ENCODE measurements around the gene LUZP1. TPM values are rescaled to one million over a fixed set of nuclear protein-coding genes. Genes with fewer than 3 reads are reported as not detected.

Gene LUZP1
- total and polyA plus RNA-seq, 10 of the 15 experiments (the other 5 are each of a cell fraction or from before 2014, with no cell fraction given): 11.3 to 28.2 (median 17.3) TPM

DNA sequence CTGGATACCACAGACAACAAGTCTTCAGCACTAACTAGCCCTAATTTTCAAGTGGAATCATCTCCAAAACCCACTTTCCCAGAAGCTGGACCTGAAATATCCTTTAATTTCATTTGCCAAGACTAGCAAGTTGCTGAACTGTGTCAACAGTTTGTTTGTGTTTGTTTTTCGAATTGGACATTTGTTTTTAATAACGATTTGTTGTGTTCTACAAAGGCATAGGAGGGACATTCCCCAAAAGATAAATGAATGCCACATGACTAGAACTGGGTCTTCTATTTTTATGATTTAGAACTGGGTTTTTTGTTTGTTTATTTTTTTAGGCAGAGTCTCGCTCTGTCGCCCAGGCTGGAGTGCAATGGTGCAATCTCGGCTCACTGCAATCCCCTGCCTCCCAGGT is 17.9 kb downstream of the LUZP1 start:
- Histone ChIP-seq H2AFZ (ENCODE audit: control insufficient read depth, low read depth, low read length) (no peak overlapping the region), H3K36me3 (ENCODE audit: control insufficient read depth in 2 of 2, insufficient read depth in 2 of 2, low read length in 1 of 2) (peaks cover 0 to 3% of the 10 kb centered on the region in 2 experiments; a peak in 1 of 4 replicates), H3K79me2 (ENCODE audit: control insufficient read depth, insufficient read depth, low read length) (peaks cover 8% of the 10 kb centered on the region), H3K9ac (ENCODE audit: control insufficient read depth, insufficient read depth, low read length) (no peak overlapping the region), H3K27ac (ENCODE audit: control insufficient read depth, insufficient read depth) (no peak overlapping the region), H3K4me2 (ENCODE audit: control insufficient read depth, insufficient read depth) (no peak overlapping the region), H3K4me3 (no peak overlapping the region), H3K4me1 (ENCODE audit: control insufficient read depth, insufficient read depth, low read length) (peaks cover 1% of the 10 kb centered on the region; the same call in 1 of the 2 replicates), H3K27me3 (replicated peaks in 1 of 2; ENCODE audit: control insufficient read depth in 2 of 2, insufficient read depth in 2 of 2, low read length in 1 of 2) (no peaks in the 10 kb centered on the region), H4K20me1 (ENCODE audit: control insufficient read depth, insufficient read depth) (no peaks in the 10 kb centered on the region), H3K9me3 (replicated peaks; ENCODE audit: control insufficient read depth, insufficient read depth, low read length) (no peaks in the 10 kb centered on the region)
- ChIA-PET RAD21 (ENCODE audit: unreplicated experiment) (interaction anchor here (0.6 kb wide), 1 partner anchor 194 kb away, joined by 3 read pairs; the partner anchor contains the start of gene HNRNPR), SMC1A (ENCODE audit: uncharacterized antibody, unreplicated experiment) (interaction anchor here (0.9 to 2.0 kb wide), 8 partner anchors 9 to 51 kb away, joined by 3 to 11 read pairs (median 4); no protein-coding TSS in a partner anchor), POLR2A (interaction anchor here (1.3 kb wide), 1 partner anchor 28 kb away, joined by 3 read pairs; no protein-coding TSS in a partner anchor), CTCF (interaction anchor here (0.6 to 3.8 kb wide), 4 partner anchors 32 to 382 kb away, joined by 3 to 17 read pairs (median 4); no protein-coding TSS in a partner anchor)
- 98% methylated on average over 5 of the region's 5 CpGs for WGBS (ENCODE audit: insufficient coverage, insufficient replicate concordance, low lambda C conversion rate, missing lambda C conversion rate)
- FAIRE-seq (no peak), ATAC-seq (no peak), DNase-seq (ENCODE audit: low read depth, low spot score) (no peak)
- no peak for TF ChIP-seq NFYA (IDR thresholded peaks at IDR 0.05; ENCODE audit: borderline replicate concordance, low read depth, low read length)
- TF ChIP-seq, protein P1, sequence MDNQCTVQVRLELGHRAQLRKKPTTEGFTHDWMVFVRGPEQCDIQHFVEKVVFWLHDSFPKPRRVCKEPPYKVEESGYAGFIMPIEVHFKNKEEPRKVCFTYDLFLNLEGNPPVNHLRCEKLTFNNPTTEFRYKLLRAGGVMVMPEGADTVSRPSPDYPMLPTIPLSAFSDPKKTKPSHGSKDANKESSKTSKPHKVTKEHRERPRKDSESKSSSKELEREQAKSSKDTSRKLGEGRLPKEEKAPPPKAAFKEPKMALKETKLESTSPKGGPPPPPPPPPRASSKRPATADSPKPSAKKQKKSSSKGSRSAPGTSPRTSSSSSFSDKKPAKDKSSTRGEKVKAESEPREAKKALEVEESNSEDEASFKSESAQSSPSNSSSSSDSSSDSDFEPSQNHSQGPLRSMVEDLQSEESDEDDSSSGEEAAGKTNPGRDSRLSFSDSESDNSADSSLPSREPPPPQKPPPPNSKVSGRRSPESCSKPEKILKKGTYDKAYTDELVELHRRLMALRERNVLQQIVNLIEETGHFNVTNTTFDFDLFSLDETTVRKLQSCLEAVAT (IDR thresholded peaks at IDR 0.05): no peak
- no peak for TF ChIP-seq CHD4 (IDR thresholded peaks at IDR 0.05)
- TF ChIP-seq, protein P2, sequence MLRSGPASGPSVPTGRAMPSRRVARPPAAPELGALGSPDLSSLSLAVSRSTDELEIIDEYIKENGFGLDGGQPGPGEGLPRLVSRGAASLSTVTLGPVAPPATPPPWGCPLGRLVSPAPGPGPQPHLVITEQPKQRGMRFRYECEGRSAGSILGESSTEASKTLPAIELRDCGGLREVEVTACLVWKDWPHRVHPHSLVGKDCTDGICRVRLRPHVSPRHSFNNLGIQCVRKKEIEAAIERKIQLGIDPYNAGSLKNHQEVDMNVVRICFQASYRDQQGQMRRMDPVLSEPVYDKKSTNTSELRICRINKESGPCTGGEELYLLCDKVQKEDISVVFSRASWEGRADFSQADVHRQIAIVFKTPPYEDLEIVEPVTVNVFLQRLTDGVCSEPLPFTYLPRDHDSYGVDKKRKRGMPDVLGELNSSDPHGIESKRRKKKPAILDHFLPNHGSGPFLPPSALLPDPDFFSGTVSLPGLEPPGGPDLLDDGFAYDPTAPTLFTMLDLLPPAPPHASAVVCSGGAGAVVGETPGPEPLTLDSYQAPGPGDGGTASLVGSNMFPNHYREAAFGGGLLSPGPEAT (IDR thresholded peaks at IDR 0.05; ENCODE audit: low read depth): no peak
- TF ChIP-seq SIN3A (IDR thresholded peaks at IDR 0.05; ENCODE audit: low read depth, low read length): no peak
- TF ChIP-seq, protein P3, sequence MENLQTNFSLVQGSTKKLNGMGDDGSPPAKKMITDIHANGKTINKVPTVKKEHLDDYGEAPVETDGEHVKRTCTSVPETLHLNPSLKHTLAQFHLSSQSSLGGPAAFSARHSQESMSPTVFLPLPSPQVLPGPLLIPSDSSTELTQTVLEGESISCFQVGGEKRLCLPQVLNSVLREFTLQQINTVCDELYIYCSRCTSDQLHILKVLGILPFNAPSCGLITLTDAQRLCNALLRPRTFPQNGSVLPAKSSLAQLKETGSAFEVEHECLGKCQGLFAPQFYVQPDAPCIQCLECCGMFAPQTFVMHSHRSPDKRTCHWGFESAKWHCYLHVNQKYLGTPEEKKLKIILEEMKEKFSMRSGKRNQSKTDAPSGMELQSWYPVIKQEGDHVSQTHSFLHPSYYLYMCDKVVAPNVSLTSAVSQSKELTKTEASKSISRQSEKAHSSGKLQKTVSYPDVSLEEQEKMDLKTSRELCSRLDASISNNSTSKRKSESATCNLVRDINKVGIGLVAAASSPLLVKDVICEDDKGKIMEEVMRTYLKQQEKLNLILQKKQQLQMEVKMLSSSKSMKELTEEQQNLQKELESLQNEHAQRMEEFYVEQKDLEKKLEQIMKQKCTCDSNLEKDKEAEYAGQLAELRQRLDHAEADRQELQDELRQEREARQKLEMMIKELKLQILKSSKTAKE (IDR thresholded peaks at IDR 0.05; ENCODE audit: low read depth, poor library complexity, severe bottlenecking): no peak
- TF ChIP-seq STAT1 (conservative IDR thresholded peaks at IDR 0.05): no peak
- TF ChIP-seq, protein P4, sequence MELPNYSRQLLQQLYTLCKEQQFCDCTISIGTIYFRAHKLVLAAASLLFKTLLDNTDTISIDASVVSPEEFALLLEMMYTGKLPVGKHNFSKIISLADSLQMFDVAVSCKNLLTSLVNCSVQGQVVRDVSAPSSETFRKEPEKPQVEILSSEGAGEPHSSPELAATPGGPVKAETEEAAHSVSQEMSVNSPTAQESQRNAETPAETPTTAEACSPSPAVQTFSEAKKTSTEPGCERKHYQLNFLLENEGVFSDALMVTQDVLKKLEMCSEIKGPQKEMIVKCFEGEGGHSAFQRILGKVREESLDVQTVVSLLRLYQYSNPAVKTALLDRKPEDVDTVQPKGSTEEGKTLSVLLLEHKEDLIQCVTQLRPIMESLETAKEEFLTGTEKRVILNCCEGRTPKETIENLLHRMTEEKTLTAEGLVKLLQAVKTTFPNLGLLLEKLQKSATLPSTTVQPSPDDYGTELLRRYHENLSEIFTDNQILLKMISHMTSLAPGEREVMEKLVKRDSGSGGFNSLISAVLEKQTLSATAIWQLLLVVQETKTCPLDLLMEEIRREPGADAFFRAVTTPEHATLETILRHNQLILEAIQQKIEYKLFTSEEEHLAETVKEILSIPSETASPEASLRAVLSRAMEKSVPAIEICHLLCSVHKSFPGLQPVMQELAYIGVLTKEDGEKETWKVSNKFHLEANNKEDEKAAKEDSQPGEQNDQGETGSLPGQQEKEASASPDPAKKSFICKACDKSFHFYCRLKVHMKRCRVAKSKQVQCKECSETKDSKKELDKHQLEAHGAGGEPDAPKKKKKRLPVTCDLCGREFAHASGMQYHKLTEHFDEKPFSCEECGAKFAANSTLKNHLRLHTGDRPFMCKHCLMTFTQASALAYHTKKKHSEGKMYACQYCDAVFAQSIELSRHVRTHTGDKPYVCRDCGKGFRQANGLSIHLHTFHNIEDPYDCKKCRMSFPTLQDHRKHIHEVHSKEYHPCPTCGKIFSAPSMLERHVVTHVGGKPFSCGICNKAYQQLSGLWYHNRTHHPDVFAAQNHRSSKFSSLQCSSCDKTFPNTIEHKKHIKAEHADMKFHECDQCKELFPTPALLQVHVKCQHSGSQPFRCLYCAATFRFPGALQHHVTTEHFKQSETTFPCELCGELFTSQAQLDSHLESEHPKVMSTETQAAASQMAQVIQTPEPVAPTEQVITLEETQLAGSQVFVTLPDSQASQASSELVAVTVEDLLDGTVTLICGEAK (IDR thresholded peaks at IDR 0.05; ENCODE audit: borderline replicate concordance): no peak
- in situ Hi-C loops (cut with MboI): no loop called here
- no TSS peak for BruUV-seq (replicated peaks)
- intact Hi-C loops (cut with micrococcal nuclease; ENCODE audit: unreplicated experiment): no loop called here

Data from GM12878 (cell line).